ENCODE results near the gene HPSE.

The HPSE gene

GRCh38 chr4:83334425-83335241 lies at the start of gene HPSE:
TSS of gene HPSE (minus strand) at chr4:83334848. CDS start at chr4:83334782, 66 bp downstream.
- peak in 1 of 2 experiments; percentile 41 for DNase-seq

- no peak for DNase-seq
Measured at GRCh38 chr4:83382850-83383249, 48.2 kb upstream of the HPSE start.

- DNase-seq, result no peak
Measured at GRCh38 chr4:83381173-83381572, 46.5 kb upstream of the HPSE start.

- DNase-seq, result no peak
Measured at GRCh38 chr4:83378419-83378818, 43.8 kb upstream of the HPSE start.

GRCh38 chr4:83372931-83373330 lies 38.3 kb upstream of the HPSE start:
- DNase-seq, result no peak

- DNase-seq, result no peak
Measured at GRCh38 chr4:83371936-83372335, 37.3 kb upstream of the HPSE start.

- no peak for DNase-seq
Measured at GRCh38 chr4:83371235-83371634, 36.6 kb upstream of the HPSE start.

GRCh38 chr4:83370640-83370906 lies 35.9 kb upstream of the HPSE start:
- no peak for DNase-seq

GRCh38 chr4:83369831-83370639 lies 35.4 kb upstream of the HPSE start:
- DNase-seq, result no peak

GRCh38 chr4:83364312-83364711 lies 29.7 kb upstream of the HPSE start:
- no peak for DNase-seq

GRCh38 chr4:83362492-83363329 lies 28.1 kb upstream of the HPSE start:
- DNase-seq, result no peak

GRCh38 chr4:83361416-83362103 lies 26.9 kb upstream of the HPSE start:
- DNase-seq, result no peak

GRCh38 chr4:83360018-83360417 lies 25.4 kb upstream of the HPSE start:
- DNase-seq, result no peak

- DNase-seq, result no peak
Measured at GRCh38 chr4:83358410-83358809, 23.8 kb upstream of the HPSE start.

- no peak for DNase-seq
Measured at GRCh38 chr4:83356899-83357661, 22.4 kb upstream of the HPSE start.

- no peak for DNase-seq
Measured at GRCh38 chr4:83353516-83353915, 18.9 kb upstream of the HPSE start.

- no peak for DNase-seq
Measured at GRCh38 chr4:83348074-83348473, 13.4 kb upstream of the HPSE start.

GRCh38 chr4:83342476-83342875 lies 7.8 kb upstream of the HPSE start:
- no peak for DNase-seq

- DNase-seq, result no peak
Measured at GRCh38 chr4:83340692-83341343, 6.2 kb upstream of the HPSE start.

GRCh38 chr4:83339573-83339972 lies 4.9 kb upstream of the HPSE start:
- no peak for DNase-seq

- DNase-seq, result no peak
Measured at GRCh38 chr4:83335701-83336100, 1.1 kb upstream of the HPSE start.

GRCh38 chr4:83331956-83332355 lies 2.7 kb downstream of the HPSE start:
- no peak for DNase-seq
